Measurements from ENCODE around the gene IFT81. TPM values are rescaled to one million over a fixed set of nuclear protein-coding genes. Genes with fewer than 3 reads are reported as not detected.

IFT81 gene
- total RNA-seq, 1 experiment from 2014 or later: 9.0 TPM

GRCh38 chr12:110105159-110105558 is 19.0 kb upstream of the IFT81 start:
- no peak for ATAC-seq
- no peaks in the 10 kb centered on the region for H3K79me2 ChIP-seq (ENCODE audit: insufficient read depth, low read length)
- POLR2A ChIA-PET: no interaction called here
- TF ChIP-seq EZH2phosphoT487 (IDR thresholded peaks at IDR 0.05; ENCODE audit: borderline replicate concordance): no peak
- CTCF ChIA-PET: no interaction called here
- no peaks in the 10 kb centered on the region for H3K36me3 ChIP-seq (ENCODE audit: control insufficient read depth in 1 of 2, insufficient read depth in 2 of 2, low read length in 2 of 2)
- no peaks in the 10 kb centered on the region for H3K9me3 ChIP-seq (ENCODE audit: control insufficient read depth in 1 of 2, insufficient read depth in 1 of 2, low read depth in 1 of 2, low read length in 2 of 2)
- H3K4me2 ChIP-seq (ENCODE audit: low read length): no peak overlapping the region
- peak overlapping the region; percentile 48 for H2AFZ ChIP-seq (ENCODE audit: low read depth, low read length, poor library complexity, severe bottlenecking)
- no peaks in the 10 kb centered on the region for H3K9me2 ChIP-seq (ENCODE audit: insufficient read depth)
- intact Hi-C loops (cut with micrococcal nuclease): no loop called here
- no peak overlapping the region for H3K9ac ChIP-seq (ENCODE audit: low read length)
- peaks cover 0 to 5% of the 10 kb centered on the region in 2 experiments; a peak in 2 of 4 replicates for H3K4me1 ChIP-seq (ENCODE audit: control insufficient read depth in 1 of 2, insufficient read depth in 2 of 2, low read length in 2 of 2)
- H3K4me3 ChIP-seq (replicated peaks in 1 of 2; ENCODE audit: low read depth in 1 of 2, low read length in 2 of 2): no peak overlapping the region
- BruUV-seq (replicated peaks): no TSS peak
- no peaks in the 10 kb centered on the region for H4K20me1 ChIP-seq (ENCODE audit: insufficient read depth)
- no peaks in the 10 kb centered on the region for H3K27me3 ChIP-seq (ENCODE audit: insufficient read depth, low read length)
- no peak overlapping the region for H3K27ac ChIP-seq (ENCODE audit: low read depth, low read length)
- DNase-seq (ENCODE audit: low read depth, low spot score): no peak
- RAD21 ChIA-PET (ENCODE audit: low non-redundant PET in 1 of 2, low total read pairs in 2 of 2, uncharacterized antibody in 2 of 2, unreplicated experiment in 2 of 2): no interaction called here

DNA sequence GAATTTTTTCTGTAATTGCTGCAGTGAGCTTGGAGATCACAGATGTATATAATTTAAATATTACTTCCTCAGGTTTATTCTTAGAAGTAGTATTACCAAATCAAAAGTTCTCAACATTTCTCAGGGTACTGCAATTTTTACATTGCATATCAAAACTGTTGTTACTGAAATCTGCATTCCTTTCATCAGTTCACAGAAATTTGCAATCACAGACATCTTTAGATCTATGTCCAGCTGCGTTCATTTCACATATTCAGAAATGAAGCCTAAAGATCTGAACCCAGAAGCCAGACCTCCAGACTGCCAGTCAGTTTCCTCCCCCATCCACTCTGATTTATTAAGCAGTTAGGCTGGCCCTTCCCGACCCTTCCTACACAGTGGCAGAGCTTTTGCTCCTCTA is 18.2 kb upstream of the IFT81 start:
- Histone ChIP-seq H3K9ac (ENCODE audit: low read length) (no peak overlapping the region), H3K4me3 (replicated peaks in 1 of 2; ENCODE audit: low read depth in 1 of 2, low read length in 2 of 2) (no peak overlapping the region), H4K20me1 (ENCODE audit: insufficient read depth) (no peaks in the 10 kb centered on the region), H3K79me2 (ENCODE audit: insufficient read depth, low read length) (no peaks in the 10 kb centered on the region), H3K36me3 (ENCODE audit: control insufficient read depth in 1 of 2, insufficient read depth in 2 of 2, low read length in 2 of 2) (no peaks in the 10 kb centered on the region), H3K9me2 (ENCODE audit: insufficient read depth) (no peaks in the 10 kb centered on the region), H3K4me2 (ENCODE audit: low read length) (no peak overlapping the region), H3K9me3 (ENCODE audit: control insufficient read depth in 1 of 2, insufficient read depth in 1 of 2, low read depth in 1 of 2, low read length in 2 of 2) (no peaks in the 10 kb centered on the region), H3K4me1 (ENCODE audit: control insufficient read depth in 1 of 2, insufficient read depth in 2 of 2, low read length in 2 of 2) (no peaks in the 10 kb centered on the region), H3K27ac (ENCODE audit: low read depth, low read length) (no peak overlapping the region), H2AFZ (ENCODE audit: low read depth, low read length, poor library complexity, severe bottlenecking) (no peak overlapping the region), H3K27me3 (ENCODE audit: insufficient read depth, low read length) (no peaks in the 10 kb centered on the region)
- ChIA-PET POLR2A (no interaction called here), CTCF (no interaction called here), RAD21 (ENCODE audit: low non-redundant PET in 1 of 2, low total read pairs in 2 of 2, uncharacterized antibody in 2 of 2, unreplicated experiment in 2 of 2) (no interaction called here)
- no peak for TF ChIP-seq EGR1 (IDR thresholded peaks at IDR 0.05; ENCODE audit: low read depth)
- TF ChIP-seq ELF1 (IDR thresholded peaks at IDR 0.05; ENCODE audit: borderline replicate concordance, low read depth): no peak
- no peak for TF ChIP-seq ZFX (IDR thresholded peaks at IDR 0.05)
- TF ChIP-seq, protein P1, sequence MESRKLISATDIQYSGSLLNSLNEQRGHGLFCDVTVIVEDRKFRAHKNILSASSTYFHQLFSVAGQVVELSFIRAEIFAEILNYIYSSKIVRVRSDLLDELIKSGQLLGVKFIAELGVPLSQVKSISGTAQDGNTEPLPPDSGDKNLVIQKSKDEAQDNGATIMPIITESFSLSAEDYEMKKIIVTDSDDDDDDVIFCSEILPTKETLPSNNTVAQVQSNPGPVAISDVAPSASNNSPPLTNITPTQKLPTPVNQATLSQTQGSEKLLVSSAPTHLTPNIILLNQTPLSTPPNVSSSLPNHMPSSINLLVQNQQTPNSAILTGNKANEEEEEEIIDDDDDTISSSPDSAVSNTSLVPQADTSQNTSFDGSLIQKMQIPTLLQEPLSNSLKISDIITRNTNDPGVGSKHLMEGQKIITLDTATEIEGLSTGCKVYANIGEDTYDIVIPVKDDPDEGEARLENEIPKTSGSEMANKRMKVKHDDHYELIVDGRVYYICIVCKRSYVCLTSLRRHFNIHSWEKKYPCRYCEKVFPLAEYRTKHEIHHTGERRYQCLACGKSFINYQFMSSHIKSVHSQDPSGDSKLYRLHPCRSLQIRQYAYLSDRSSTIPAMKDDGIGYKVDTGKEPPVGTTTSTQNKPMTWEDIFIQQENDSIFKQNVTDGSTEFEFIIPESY (IDR thresholded peaks at IDR 0.05; ENCODE audit: extremely low read depth, insufficient replicate concordance, low read length): no peak
- TF ChIP-seq SRF (IDR thresholded peaks at IDR 0.05; ENCODE audit: low read depth): no peak
- no peak for TF ChIP-seq SIN3A (IDR thresholded peaks at IDR 0.05; ENCODE audit: low read depth)
- no peak for TF ChIP-seq SP1 (IDR thresholded peaks at IDR 0.05; ENCODE audit: low read depth)
- no peak for TF ChIP-seq ZNF274 (IDR thresholded peaks at IDR 0.05; ENCODE audit: low read depth, low read length)
- TF ChIP-seq REST (IDR thresholded peaks at IDR 0.05; ENCODE audit: low read depth): no peak
- no peak for DNase-seq (ENCODE audit: low read depth, low spot score)
- ATAC-seq: no peak
- intact Hi-C loops (cut with micrococcal nuclease): no loop called here
- no TSS peak for BruUV-seq (replicated peaks)

Measured in HCT116 (cell line).